Muscle of arm (tissue), 12 donors: ENCODE measurements around the gene EPHB1. TPM values are rescaled to one million over a fixed set of nuclear protein-coding genes. Genes with fewer than 3 reads are reported as not detected.
"Not testable (repeated sequence)": the region's sequence is repeated elsewhere in the genome, so short reads cannot be mapped to it uniquely, and the experiment has no call there.

Experiments used
- DNase-seq: peaks from one replicate; pipeline ENCODE4 v3.0.0-alpha.2; 2013
- polyA plus RNA-seq, 12 donors: library from polyadenylated mRNA; unstranded; fragments of 120-200 nt; gene quantifications; one replicate each; pipeline ENCODE4 v1.2.1, GENCODE V29; 2013; ENCODE audit not compliant: insufficient read length in 12 of 12

Gene EPHB1
- polyA plus RNA-seq, 12 donors = 7.2 to 59.6 (median 40.0) TPM; not detected in 1

DNA sequence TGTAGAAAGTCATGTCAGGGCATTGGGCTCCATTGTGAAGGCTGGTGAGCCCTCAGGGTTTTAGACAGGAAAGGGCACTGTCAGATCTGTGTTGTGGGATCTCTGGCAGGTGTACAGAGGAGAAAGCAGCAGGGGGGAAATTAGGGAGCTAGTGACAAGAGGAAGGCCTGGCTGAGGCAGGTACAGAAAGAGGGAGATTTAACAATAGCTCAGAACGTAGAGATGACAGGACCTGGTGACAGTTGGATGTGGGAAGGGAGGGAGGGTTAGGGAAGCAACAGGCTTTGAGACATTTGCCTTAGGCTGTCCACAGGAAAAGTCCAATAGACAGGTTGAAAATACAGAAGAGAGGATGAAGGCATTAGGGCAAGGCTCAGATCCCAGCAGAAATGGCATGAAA, 288.1 kb downstream of the EPHB1 start:
- DNase-seq = no peak

DNA sequence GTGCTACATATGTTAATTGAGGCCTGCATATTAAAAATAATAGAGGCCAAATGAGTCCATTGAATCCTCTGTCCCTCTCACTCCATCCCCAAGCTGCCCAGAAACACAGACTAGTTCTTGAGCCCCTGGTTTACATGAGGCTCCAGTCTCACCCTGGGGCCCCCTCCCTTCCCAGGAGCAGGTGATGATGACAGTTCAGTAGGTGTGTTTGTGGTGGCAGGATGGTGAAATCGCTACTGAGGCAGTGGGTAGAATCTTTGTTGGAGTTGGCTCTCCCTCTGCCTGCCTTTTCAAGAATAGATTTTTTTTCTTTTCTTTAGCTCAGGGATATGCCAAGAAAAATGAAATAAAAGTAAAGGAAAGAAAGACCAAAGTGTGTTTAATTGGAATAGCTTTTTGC, 288.7 kb downstream of the EPHB1 start:
- DNase-seq = no peak

DNA sequence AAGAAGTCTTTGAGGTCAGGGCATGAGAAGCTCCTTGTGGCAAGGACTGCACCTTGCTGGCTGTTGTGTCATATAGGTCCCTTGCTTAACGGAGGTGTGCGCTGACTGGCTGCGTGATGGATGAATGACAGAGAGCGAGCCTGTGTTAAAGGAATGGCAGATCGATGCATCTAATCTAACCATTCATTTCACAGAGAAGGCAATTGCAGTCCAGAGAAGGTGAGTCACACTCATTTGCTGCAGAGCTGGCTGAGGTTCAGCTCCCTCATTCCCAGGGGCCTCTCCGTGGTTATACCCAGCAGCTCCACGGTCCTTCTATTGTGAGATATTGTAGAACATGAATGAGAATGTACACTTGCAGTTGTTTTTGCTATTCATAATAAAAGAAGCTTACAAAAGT, 289.3 kb downstream of the EPHB1 start:
- no peak for DNase-seq

DNA sequence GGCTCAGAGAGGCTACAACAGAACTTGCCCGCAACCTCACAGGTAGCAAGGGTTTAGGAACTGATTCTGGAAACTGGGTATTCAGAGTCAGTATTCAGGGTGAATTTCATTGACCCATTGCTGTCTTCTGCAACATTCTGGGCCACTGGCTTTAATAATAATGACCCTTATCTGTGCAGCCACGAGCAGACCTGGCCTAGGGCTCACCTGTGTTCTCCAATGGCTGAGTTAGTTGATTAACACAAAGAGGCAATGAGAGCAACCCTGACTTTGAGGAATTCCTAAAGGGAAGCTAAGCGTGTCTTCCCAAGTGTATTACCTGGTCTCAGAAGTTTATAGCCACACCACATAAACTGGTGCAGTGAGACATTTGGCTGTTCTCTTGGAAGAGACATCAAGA, 289.9 kb downstream of the EPHB1 start:
- DNase-seq = no peak

DNA sequence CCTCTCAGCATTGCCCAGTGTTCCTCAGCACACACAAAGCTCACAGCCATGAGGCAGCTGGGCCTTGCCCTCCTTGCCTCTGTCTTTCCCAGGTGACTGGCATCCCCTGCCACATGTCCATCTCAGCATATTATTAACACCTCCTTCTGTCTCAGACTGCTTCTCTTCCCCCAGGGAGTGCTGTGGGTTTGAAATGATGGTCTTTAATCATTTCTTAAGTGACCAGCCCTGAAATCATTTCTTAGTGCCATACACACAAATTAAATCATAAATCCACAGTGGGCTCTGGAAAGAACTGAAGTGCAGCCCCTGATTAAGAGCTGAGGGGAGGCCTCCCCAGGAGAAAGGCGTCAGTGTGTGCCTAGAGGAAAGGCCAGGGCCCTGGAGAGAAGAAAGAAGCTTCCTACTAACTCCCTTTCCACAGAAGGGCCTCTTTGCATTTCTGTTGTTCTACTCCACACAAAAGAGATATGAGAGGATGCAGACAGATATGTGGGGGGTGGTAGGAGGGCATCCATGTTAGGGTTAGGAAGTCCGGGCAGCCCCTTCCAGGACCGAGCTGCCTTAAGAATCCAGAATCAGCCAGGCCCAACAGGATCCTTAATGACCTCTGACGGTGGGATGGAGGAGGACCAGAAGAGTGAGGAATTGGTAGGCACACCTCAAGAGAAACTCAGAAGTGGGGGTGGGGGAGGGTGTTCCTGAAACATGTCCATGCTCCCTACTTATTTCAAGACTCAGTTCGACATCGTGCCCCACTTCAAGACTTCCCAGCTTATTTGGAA, 290.8 kb downstream of the EPHB1 start:
- no peak for DNase-seq

DNA sequence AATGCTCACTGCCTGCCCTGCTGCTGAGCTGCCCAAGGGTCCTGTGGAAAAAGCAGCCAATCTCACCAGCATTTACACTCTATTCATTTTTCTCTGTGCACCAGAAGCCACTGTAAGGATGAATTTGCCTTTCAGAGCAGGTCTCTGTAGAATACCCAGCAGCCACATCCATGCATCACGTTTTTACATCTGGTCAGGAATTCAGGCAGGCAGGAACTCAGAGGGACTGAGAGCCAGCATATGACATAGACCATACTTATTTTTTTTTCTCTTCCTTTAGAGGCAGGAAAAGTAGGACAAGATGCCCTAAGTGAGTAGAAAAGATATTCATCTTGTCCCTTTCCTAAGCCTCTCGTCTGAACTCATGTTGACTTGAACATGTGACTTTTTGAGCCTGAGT, 292.7 kb downstream of the EPHB1 start:
- DNase-seq = no peak

DNA sequence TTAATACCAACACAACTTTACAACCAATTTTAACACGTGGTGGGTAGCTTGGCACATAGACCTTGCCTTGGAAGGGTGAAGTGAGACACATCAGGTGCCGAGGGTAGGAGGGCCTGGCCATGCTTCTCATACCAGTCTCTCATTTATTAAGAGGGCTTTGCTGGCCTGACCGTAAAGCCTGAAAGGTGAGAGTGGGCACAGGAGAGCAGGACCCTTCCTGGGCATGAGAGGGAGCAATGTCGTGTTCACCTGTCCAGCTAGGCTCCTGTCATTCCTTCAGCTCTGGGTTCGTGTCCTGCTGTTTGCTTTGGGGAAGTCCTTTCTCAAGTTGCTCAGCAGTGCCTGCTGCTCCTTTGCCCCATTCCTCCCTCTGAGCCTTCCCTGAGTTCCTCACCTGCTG, 294.4 kb downstream of the EPHB1 start:
- DNase-seq = no peak

DNA sequence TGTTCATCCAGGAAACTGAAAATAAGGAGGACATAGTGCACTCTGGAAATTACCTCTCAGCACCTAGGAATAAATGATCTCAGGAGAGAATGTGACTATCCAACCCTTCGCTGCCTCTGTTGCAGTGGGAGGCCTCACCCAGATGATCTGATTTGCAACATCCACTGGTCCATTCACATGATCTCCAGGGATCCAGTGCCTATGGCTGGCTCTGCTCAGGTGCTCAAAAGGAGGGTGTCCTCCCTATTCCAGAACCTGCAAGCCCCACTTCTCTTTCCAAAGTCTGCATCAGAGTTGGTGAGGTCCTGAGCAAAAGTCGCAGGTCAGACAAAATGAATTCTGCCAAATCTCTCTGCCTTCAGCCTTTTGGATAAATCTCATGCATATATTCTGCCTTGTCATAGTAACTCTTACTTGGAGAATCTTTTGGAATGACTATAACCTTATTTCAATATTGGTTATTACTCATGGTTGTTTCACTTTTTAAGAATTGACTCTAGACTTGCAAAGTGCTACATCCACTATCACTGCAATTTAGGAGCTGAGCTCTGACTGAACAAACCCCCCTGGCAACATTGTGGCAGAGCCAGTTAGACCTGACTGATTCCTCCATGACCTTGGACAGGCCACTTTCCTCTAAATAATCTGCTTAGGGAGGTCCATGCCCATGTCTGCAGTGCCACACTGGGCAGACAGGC, 295.1 kb downstream of the EPHB1 start:
- no peak for DNase-seq

DNA sequence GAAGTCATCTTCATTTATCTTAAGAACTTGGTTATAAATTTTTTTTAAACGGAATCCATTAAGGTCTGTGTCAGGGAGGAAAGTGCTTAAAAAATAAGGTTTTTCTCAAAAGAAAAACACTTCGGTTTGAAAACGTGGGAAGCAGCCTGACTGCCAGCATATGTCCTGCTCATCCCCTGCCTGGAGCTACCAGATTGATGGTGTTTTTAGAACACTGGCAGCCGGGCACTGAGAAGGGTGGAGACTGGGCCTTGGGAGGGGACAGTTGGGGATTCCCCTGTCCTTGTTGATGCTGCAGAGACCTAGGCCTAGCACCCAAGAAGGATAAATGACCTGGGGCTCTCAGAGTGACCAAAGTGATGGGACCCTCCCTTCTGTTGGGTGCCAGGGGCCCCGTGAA, 296.9 kb downstream of the EPHB1 start:
- DNase-seq = no peak

DNA sequence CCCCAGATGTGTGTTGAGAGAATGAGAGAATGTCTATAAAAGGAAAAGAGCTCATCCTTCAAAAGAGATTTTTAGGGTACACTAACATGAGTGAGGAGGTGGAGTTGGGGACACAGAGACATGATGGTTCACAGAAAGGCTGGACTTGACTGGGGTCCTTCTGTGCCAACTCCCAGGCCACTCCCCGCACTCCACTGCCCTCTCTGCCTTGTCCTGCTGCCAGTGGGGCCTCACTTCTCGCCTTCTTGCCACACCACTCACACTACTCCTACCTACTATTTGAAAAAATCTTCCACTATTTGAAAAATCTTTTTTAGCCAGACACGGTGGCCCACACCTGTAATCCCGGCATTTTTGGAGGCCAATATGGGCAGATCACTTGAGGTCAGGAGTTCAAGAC, 298.1 kb downstream of the EPHB1 start:
- DNase-seq = no peak

DNA sequence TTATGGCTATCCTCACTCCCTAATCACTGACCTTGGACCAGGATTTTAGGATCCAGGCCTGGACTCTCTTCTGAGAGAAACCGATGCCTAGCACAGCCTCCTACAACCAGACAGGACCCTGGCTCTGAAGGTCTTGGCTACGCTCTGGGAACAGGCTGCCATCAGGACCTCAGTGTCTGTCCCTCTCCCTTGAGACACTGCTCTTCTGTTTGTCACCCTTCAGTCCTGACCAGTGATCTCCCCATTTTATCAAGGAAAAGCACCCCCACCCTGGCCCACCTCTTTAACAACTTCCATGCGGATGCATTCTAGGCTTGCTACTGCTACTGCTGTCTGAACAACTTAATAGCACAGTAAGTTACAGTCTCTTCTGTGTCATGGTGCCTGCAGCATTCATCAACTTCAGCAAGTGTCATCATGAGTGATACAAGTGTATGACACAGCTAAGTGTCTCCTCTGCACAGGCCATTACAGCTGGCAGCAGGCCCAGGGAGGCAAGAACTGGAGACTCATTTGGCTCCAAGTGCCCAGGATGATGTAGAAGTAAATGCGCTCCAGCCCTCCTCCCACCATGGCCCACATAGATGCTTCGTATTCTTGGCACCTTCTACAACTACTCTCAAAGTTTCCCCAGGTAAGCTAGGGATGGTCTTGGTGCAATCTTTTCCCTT, 302.4 kb downstream of the EPHB1 start:
- DNase-seq = no peak

DNA sequence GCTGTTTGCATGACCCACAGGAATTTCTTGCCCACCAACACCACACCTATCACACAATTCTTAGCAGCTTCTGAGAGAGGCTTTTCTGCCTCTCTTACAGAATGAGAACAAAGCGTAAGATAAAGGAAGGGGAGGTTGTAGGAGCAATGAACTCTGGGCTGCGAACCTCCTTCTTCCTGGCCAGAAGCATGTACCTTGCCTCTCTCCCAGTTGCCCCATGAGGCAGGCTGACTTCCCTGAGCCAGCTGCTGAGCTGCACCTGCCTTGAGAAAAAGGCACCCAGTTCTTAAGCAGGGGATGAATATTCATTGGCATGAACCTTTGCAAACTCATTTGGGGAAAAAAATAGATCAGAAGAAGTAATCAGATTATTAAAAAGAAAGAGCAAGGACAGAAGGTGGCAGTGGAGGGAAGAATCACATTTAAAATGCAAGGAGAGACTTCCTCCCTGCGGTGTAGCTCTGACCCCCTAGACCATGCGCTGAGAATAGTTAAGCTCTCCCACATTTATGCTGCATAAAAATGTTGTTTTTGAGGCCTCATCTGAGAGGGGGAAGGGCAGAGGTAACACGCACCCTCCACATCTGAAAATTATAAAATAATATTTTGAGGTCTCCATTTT, 304.8 kb downstream of the EPHB1 start:
- no peak for DNase-seq

DNA sequence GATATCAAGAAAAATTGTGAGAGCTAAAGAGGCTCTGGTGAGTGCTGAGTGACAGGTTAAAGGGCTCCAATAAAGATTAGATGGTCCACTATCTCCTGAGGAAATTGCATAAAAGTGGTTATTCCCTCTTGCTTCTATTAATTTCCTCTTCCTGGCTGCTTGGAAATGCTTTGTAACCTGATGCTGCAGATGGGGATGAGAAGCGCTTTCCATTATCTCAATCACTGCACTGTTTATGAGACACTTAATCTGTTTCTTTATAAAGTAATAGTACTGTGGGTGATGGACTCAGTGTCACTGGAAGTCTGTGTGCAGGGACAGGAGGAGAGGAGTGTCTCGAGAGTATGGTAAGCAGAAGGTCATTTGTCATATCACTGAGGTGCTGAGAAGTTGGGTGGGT, 305.3 kb downstream of the EPHB1 start:
- no peak for DNase-seq

DNA sequence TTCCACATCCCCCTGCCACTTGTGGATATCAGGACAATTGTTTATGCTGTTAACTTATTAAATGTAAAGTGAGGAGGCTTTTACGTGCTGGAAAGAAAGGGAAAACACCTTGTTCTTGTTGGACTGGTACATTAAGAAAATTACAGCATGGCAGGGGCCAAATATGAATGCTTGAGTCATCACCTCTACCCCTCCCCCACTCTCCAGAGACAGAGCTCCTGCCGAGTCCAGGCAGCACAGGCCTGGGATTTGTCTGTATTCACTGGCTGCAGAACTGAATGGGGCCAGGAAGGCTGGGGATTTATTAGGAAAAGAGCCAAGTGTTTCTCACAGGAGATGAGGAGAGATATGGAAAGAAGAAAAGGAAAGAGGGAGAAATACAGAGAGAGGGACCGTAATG, 308.9 kb downstream of the EPHB1 start:
- no peak for DNase-seq

DNA sequence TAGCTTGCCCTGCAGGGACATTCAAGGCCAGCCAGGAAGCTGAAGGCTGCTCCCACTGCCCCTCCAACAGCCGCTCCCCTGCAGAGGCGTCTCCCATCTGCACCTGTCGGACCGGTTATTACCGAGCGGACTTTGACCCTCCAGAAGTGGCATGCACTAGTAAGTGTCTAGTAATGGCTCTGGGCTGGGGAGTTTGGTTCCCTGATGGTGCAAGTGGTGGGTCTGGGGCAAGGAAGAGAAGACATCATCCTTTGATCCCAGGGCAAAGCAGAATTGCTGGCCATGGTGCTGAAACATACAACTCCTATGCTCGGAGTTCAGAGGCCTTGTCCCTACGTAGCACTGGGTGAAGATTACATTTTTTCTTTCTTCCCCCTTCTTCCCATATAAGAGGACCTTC, 311.4 kb downstream of the EPHB1 start:
- DNase-seq = peak; percentile 18

DNA sequence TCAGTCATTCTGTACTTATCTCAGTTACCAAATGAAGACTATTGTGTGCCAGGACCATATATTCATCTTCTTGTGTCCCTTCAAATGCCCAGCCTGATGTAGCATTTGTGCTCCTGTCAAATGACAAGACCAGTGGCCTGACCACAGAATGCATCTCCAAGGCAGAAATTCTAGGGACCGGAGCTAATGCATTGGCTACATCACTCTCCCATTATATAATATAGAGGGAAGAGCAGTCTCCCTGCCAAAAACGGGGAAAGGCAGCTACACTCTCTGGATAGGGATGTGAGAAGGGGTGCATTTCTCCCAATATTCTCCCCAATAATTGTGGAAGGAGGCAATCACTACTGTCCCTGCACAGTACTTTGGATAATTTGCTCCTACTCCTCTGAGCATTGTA, 312.0 kb downstream of the EPHB1 start:
- no peak for DNase-seq

DNA sequence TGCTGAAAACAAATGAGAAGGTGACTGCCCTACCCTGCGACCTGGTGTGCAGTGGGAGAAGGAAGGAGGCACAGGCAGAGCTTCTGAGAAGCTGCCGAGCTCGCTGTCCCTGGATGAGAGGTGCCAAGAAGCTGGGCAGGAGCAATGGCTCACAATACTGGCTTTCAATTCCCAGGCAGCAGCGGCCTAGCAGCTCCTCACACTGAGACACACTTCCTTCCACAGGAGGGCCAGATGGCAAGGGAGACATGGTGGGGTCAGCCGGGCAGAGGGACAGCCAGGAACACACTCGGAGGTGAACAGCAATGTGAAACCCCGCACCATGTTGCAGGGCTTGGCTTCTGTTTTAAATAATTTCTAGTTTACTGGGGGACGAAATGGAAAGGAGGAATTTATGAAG, 314.6 kb downstream of the EPHB1 start:
- DNase-seq = no peak

DNA sequence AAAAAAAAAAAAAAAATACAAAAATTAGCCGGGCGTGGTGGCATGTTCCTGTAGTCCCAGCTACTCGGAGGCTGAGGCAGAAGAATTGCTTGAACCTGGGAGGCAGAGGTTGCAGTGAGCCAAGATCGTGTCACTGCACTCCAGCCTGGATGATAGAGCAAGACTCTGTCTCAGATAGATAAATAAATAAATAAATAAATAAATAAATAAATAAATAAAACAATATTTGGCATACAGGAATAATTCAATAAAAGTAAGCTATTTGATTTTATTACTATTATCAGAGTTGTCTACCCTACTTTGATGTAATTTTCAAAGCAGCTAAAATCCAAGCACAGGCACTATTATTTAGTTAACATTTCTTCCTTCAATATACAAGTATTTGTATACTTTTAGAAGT, 319.5 kb downstream of the EPHB1 start:
- DNase-seq = not testable (repeated sequence)

DNA sequence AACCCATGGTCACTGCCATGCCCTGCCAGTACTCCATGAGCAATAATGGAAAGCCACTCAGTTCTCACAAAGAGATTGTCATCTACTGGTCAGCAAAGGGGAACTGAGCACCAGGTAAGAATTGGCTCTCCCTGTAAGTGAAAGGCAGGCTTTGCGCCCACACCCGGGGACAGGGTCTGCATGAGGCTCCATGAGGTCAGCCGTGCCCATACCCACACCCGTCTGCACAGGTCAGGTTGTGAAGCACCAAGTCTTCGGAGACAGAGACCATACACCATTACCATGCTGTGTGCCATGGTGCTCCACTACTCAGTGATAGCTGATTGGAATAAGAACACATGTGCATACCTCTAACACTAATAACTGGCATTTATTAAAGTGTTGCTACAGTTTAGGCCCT, 322.9 kb downstream of the EPHB1 start:
- DNase-seq = no peak

DNA sequence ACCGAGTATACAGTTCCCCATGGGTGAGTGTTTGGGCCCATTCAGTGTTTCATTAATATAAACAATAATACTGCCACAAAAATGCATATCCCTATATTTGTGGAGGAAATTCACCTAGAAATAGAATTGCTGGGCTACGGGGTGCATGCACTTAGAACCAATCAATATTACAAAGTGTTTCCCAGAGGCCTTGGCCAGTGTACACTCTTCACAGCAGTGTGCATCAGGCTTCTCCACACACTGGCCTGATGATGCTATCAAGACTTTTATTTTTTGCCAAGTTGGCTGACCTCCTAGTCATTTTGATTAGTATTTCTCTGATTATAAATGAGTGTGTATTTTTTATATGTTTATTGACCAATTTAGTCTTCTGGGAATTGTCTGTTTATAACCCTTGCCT, 323.7 kb downstream of the EPHB1 start:
- DNase-seq = no peak

DNA sequence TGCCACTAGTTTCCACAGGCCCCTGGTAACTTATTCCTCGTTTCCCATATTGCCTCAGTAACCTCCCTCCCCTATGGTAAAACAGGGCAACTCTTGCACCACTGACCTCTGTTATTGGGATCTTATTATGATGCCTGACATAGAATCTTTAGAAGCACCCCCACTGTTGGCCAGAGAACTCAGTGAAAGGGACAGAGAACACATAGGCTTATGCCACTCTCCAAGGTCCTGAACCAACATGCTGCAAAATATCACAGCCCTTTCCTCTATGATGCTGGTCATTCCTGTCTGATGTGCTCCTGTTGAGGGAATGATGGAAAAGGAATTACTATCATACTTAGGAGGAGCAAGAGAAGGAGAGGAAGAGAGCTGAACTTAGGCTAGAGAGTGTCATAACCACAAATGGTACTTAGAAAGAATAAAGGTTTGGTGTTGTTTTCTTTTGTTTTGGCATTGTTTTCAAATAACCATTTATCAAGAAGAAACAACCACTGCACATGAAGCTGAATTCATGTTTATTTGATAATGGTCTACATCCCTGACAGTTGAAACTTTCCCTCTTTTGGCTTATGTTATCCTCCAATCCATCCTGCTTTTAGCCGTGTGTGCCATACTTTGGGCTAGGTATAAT, 330.2 kb downstream of the EPHB1 start:
- DNase-seq = peak; percentile 31

DNA sequence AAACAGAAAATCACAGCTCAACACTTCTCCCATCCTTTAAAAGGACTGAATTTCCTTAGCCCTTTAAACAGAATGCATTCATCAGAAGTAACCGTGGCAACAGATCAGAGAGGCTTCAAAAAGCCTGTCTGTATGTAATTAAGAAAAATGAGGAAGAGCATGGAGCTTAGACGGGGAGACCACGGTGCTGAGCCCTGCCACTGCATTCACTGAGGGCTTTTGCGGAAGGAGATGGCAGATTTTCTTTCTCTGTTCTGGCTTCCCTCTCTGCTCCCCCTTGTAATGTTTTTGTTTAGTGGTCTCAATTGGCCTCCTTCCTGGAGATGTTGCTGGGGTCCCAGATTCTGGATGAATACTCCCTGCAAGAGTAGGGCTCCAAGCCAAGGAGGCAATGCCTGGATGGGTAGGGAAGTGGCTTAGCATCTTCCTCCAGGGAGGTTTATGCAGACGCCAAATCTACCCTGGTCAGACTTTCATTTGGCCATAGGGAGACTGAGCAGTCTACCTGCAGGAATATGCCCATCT, 332.9 kb downstream of the EPHB1 start:
- DNase-seq = no peak
